GM12801 (cell line): Measurements from ENCODE around the gene CORO6.

ENCODE experiments used
- TF ChIP-seq, protein P1 (sequence below): IDR thresholded peaks from one replicate; pipeline ENCODE4 v1.5.1; 2011; ENCODE audit warnings: control low read depth; ENCODE audit not compliant: insufficient read length; ENCODE audit errors: extremely low read depth

The CORO6 gene

DNA sequence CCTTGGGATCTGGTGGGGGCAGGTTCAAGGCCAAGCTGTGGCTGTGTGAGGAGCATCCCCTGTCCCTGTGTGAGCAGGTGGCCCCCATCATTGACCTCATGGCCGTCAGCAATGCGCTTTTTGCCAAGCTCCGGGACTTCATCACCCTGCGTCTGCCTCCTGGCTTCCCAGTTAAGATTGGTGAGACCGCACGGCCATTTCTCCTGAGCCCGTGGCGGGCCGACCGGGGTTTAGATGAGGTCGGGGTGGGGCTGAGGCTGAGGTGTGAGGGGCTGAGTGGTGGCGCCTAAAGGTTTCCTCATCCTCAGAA, 10.7 kb downstream of the CORO6 start:
- TF ChIP-seq, protein P1, sequence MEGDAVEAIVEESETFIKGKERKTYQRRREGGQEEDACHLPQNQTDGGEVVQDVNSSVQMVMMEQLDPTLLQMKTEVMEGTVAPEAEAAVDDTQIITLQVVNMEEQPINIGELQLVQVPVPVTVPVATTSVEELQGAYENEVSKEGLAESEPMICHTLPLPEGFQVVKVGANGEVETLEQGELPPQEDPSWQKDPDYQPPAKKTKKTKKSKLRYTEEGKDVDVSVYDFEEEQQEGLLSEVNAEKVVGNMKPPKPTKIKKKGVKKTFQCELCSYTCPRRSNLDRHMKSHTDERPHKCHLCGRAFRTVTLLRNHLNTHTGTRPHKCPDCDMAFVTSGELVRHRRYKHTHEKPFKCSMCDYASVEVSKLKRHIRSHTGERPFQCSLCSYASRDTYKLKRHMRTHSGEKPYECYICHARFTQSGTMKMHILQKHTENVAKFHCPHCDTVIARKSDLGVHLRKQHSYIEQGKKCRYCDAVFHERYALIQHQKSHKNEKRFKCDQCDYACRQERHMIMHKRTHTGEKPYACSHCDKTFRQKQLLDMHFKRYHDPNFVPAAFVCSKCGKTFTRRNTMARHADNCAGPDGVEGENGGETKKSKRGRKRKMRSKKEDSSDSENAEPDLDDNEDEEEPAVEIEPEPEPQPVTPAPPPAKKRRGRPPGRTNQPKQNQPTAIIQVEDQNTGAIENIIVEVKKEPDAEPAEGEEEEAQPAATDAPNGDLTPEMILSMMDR: no peak

DNA sequence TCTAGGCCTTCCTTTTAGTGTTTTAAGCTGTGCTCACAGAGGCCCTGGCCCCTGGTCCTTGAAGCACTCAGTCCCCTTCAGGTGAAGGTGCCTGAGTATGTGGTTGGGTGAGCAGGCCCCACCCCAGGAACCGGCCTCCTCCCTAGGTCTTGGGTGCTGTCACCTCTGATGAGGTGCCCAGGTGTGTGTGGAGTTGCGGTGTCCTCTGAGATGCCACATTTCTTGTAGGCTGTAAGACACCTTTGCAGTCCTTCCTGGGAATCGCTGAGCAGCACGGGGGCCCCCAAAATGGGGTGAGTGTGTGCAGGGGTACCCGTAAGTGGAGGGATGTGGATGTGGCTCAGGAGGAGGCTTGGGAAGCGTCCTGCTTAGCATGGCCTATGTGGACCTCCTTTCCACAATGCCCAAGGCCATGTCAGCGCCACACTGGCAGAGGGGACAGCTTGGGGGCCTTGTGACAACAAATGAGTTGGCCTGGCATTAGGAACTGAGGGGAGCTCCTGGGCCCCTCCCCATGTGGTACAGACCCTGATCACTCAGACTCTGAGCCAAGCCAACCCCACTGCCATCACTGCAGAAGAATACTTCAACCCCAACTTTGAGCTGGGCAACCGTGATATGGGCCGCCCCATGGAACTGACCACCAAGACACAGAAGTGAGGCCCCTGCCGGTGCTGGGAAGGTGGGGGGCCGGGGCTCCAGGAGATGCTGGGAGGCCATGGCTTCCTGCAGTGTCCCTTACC, 11.2 kb downstream of the CORO6 start:
- TF ChIP-seq, protein P1: no peak

DNA sequence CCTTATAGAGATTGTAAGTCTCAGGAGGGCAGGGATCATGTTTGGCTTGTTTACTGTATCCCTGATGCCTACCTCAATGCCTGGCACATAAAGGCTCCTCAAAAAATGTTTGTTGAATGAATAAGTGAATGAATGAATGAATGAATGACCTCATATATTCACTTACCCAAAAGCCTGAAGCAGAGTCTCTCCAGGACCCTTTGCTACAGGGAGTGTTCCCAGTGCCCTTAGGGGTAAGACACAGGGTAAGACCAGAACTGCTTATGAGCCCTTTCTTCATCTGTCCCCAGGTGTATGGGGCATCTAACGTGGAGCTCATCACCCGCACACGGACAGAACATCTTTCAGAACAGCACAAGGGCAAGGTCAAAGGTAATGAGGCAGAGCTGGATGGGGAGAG, 12.3 kb downstream of the CORO6 start:
- TF ChIP-seq, protein P1: no peak

DNA sequence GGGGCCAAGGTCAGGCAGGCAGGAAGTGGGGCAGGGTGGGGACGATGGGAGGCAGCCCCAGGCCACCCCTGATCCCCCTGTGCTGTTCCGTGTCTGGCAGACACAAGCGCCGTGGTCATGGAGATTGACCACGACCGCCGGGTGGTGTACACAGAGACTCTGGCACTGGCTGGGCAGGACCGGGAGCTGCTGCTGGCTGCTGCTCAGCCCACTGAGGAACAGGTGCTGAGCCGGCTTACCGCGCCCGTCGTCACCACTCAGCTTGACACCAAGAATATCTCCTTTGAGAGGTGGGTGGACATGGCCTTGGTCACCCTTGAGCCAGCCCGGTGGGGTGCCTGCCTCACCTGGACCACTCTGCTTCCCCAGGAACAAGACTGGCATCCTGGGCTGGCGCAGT, 13.7 kb downstream of the CORO6 start:
- TF ChIP-seq, protein P1: no peak

DNA sequence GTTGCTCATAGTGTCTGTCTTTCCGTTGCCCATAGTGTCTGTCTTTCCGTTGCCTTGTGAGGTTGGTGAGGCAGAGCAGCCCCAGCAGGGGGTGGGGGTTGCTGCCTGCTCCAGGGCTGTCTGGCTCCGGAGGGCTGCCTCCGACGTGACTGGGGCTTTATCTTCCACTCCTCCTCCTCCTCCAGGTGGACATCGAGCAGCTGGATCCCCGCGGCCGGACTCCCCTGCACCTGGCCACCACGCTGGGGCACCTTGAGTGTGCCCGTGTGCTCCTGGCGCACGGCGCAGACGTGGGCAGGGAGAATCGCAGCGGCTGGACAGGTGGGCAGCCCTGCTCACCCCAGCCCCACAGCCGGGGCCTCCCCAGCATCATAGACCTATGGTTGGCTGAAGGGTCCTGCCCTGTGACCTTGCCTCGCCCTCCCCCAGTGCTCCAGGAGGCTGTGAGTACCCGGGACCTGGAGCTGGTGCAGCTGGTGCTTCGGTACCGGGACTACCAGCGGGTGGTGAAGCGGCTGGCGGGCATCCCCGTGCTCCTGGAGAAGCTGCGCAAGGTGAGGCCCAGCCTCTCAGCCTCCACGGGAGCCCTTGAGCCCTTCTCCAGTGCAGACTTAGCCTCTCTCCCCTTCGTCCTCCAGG, 15.0 kb downstream of the CORO6 start:
- TF ChIP-seq, protein P1: no peak

DNA sequence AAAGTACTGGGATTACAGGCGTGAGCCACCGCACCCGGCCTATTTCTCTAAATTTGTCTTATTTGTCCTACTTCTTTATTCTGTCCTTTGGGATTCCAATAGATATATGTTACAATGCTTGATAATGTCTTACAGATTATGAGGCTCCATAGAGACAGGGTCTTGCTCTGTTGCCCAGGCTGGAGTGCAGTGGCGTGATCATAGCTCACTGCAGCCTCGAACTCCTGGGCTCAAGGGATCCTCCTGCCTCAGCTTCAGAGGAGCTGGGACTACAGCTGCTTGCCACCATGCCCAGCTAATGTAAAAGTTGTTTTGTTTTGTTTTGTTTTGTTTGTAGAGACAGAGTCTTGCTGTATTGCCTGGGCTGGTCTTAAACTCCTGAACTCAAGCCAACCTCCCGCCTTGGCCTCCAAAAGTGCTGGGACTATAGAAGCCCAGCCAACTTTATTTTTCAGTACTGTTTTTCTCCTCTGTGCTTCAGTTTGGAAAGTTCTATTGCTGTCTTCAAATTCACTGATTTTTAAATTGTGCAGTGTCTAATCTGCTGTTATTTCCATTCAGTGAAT, 19.5 kb downstream of the CORO6 start:
- TF ChIP-seq, protein P1: no peak

DNA sequence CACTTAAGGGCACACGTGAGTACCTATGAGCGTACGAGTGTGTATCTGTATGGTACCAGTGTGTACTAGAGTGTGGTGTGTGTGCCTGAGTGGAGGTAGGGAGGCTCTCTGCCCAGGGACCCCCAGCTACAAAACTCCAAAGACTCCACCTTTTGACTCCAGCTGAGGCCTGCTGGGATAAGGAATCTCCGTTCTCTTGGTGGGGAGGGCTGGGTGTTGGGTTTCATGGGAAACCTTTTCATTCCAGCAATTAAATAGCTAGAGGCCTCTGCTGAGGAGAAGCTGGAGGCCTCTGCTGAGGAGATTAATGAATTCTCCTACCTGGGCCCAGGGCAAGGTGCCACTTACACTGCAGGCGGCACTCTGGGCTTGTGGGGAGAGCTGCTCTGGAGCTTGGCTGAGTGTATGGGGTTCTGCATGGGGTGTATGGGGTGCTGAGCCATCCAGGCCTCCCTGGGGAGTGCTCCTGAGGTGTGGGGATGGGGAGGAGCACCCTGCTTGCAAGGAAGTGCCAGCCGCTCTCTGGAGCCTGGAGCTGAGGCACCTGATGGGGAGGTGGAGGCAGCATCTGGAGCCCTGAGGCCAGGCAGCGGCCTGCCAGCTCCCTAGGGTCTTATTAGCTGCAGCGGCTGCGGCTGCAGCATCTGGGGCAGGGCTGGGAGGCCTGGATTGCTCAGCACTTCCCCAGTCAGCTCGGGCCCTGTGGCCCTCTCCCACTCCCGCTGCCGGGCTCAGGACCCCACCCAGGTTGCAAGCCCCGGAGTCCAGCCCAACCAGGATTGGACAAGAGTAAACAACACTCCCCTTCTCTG, 25.1 kb downstream of the CORO6 start:
- TF ChIP-seq, protein P1: no peak
